CD4-positive, CD25-positive, alpha-beta regulatory T cell (primary cell): ENCODE measurements around the gene TIGD4. TPM values are rescaled to one million over a fixed set of nuclear protein-coding genes. Genes with fewer than 3 reads are reported as not detected.

ENCODE experiments used
- ATAC-seq, 2 donors: fragments of 150-1000 bp; cut with Tn5 transposase; one replicate each; pipeline ENCODE4 v1.10.0; 2021; ENCODE audit warnings: low read depth in 2 of 2, moderate number of reproducible peaks in 2 of 2, moderate library complexity in 1 of 2
- DNase-seq, 3 donors: peaks; one replicate each; pipeline versions ENCODE4 v3.0.0 to v3.0.0-alpha.2; 2012 to 2022; ENCODE audit warnings: mixed read lengths in 1 of 3
- H3K27ac ChIP-seq: one replicate; pipeline ENCODE4 v1.7.0; 2013; ENCODE audit warnings: mild to moderate bottlenecking, low read length; ENCODE audit not compliant: insufficient read depth, poor library complexity, severe bottlenecking
- H3K27me3 ChIP-seq: one replicate; pipeline ENCODE4 v1.7.0; 2013; ENCODE audit warnings: low read length; ENCODE audit not compliant: control insufficient read depth, insufficient read depth
- H3K36me3 ChIP-seq: one replicate; pipeline ENCODE4 v1.7.0; 2013; ENCODE audit warnings: mild to moderate bottlenecking, low read length, moderate library complexity; ENCODE audit not compliant: control insufficient read depth, insufficient read depth
- H3K4me1 ChIP-seq: 2 replicates; pipeline ENCODE4 v1.7.0; 2013; ENCODE audit warnings: mild to moderate bottlenecking, low read length; ENCODE audit not compliant: insufficient read depth, control insufficient read depth, poor library complexity, severe bottlenecking
- H3K4me3 ChIP-seq: one replicate; pipeline ENCODE4 v1.7.0; 2013; ENCODE audit warnings: low read depth, mild to moderate bottlenecking, low read length, moderate library complexity
- H3K9me3 ChIP-seq, 2 experiments: 1 replicate in 1 of 2; 2 replicates in 1 of 2; pipeline ENCODE4 v1.7.0; 2013; ENCODE audit warnings: low read length in 2 of 2, mild to moderate bottlenecking in 1 of 2, moderate library complexity in 1 of 2; ENCODE audit not compliant: control insufficient read depth in 2 of 2
- H3K27ac Mint-ChIP-seq, 3 donors: one replicate each; pipeline ENCODE4 v1.8.0; 2020 to 2022; ENCODE audit warnings: mild to moderate bottlenecking in 3 of 3, mixed read lengths in 3 of 3, moderate library complexity in 2 of 3
- H3K27me3 Mint-ChIP-seq: one replicate; pipeline ENCODE4 v1.8.0; 2022; ENCODE audit warnings: mild to moderate bottlenecking, mixed read lengths
- H3K36me3 Mint-ChIP-seq: one replicate; pipeline ENCODE4 v1.8.0; 2020; ENCODE audit warnings: mixed read lengths
- H3K4me1 Mint-ChIP-seq, 4 donors: one replicate each; pipeline ENCODE4 v1.8.0; 2020 to 2022; ENCODE audit warnings: mixed read lengths in 4 of 4, mild to moderate bottlenecking in 1 of 4
- H3K4me3 Mint-ChIP-seq, 4 donors: one replicate each; pipeline ENCODE4 v1.8.0; 2020 to 2022; ENCODE audit warnings: mild to moderate bottlenecking in 4 of 4, mixed read lengths in 4 of 4, moderate library complexity in 3 of 4
- H3K9me3 Mint-ChIP-seq, 7 donors: one replicate each; pipeline ENCODE4 v1.8.0; 2020 to 2022; ENCODE audit warnings: mixed read lengths in 7 of 7, mild to moderate bottlenecking in 3 of 7, moderate library complexity in 2 of 7
- polyA plus RNA-seq, 4 donors: library from polyadenylated mRNA; unstranded; fragments of 300-500 nt; fragmentation: Illumina TruSeq; gene quantifications; one replicate each; pipeline ENCODE4 v1.2.3, GENCODE V29; 2021
- total RNA-seq: library from RNA; stranded (reverse); gene quantifications from one replicate; pipeline ENCODE4 v1.2.3, GENCODE V29; 2022

TIGD4 gene
- total and polyA plus RNA-seq, 5 donors from 2014 or later = 0.18 to 0.25 TPM; not detected in 3

DNA sequence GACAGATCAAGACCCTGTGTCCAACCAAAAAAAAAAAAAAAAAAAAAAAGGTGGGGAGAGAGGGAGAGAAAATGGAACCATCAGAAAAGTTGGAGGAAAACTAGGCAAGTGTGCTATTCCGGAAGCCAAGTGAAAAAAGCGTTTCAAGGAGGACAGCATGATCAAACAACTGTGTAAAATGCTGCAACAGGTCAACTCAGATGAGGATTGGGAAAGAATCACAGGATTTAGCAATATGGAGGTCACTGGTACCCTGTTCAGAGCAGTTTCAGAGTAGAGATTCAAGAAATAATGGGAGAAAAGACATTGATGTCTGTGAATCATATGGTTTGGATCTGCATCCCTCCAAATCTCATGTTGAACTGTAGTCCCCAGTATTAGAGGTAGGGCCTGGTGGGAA, 47.5 kb downstream of the TIGD4 start:
- Histone ChIP-seq H3K27me3 (no peaks in the 10 kb centered on the region), H3K9me3 (no peaks in the 10 kb centered on the region), H3K4me1 (no peaks in the 10 kb centered on the region), H3K27ac (no peak overlapping the region), H3K36me3 (no peaks in the 10 kb centered on the region), H3K4me3 (no peak overlapping the region)
- Mint-ChIP-seq H3K27me3 (peaks cover 11% of the 10 kb centered on the region), H3K4me1 (peaks cover 0 to 10% (median 2%) of the 10 kb centered on the region in 4 donors), H3K4me3 (no peak overlapping the region), H3K36me3 (no peaks in the 10 kb centered on the region), H3K27ac (no peak overlapping the region), H3K9me3 (no peaks in the 10 kb centered on the region)
- ATAC-seq = no peak
- DNase-seq = no peak

DNA sequence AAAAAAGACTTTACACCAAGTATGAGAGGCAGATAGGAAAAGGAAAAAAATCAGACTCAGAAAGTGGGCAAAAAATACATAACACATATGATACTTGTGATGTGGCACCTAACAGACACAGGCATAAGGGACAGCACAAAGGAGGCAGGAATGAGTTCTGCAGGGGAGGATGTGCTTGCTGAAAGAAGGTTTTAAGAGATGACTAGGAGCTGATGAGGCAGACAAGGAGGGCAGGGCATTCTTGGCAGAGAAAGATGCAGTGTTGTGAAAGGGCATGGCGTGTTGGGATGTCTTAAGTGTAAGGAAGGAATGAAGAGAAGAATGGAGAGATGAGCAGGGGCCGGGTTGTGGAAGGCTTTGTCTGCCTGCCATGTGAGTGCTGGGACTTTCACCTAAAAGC, 50.1 kb downstream of the TIGD4 start:
- no peak overlapping the region for H3K27ac Mint-ChIP-seq

DNA sequence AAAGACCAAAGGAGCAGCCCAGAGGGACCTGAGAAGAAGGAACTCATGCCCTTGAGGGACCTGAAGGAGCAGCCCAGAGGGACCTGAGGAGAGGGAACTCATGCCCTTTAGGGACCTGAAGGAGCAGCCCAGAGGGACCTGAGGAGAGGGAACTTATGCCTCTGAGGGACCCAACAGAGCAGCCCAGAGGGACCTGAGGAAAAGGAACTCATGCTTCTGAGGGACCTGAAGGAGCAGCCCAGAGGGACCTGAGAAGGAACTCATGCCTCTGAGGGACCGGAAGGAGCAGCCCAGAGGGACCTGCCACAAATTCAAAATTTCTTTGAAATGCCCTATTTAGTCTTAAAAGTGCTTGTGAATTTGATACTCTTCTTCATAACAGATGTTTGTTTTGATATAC, 51.2 kb downstream of the TIGD4 start:
- Mint-ChIP-seq H3K27me3 (peaks cover 11% of the 10 kb centered on the region), H3K36me3 (no peaks in the 10 kb centered on the region), H3K4me1 (peaks cover 0 to 5% (median 0%) of the 10 kb centered on the region in 4 donors), H3K27ac (no peak overlapping the region), H3K4me3 (no peak overlapping the region), H3K9me3 (no peaks in the 10 kb centered on the region)
- no peak overlapping the region for H3K4me3 ChIP-seq
- no peaks in the 10 kb centered on the region for H3K4me1 ChIP-seq
- H3K27me3 ChIP-seq = no peaks in the 10 kb centered on the region
- no peaks in the 10 kb centered on the region for H3K9me3 ChIP-seq
- DNase-seq (no peak), ATAC-seq (no peak)
- H3K27ac ChIP-seq = no peak overlapping the region
- H3K36me3 ChIP-seq = no peaks in the 10 kb centered on the region

More for the DNA sequence above, 50.1 kb downstream of the TIGD4 start:
- Mint-ChIP-seq H3K36me3 (no peaks in the 10 kb centered on the region), H3K27me3 (peaks cover 11% of the 10 kb centered on the region), H3K4me1 (peaks cover 0 to 5% (median 0%) of the 10 kb centered on the region in 4 donors), H3K9me3 (no peaks in the 10 kb centered on the region), H3K4me3 (no peak overlapping the region)
- Histone ChIP-seq H3K27me3 (no peaks in the 10 kb centered on the region), H3K4me3 (no peak overlapping the region), H3K9me3 (no peaks in the 10 kb centered on the region), H3K36me3 (no peaks in the 10 kb centered on the region), H3K4me1 (no peaks in the 10 kb centered on the region), H3K27ac (no peak overlapping the region)
- ATAC-seq = no peak
- DNase-seq = no peak

DNA sequence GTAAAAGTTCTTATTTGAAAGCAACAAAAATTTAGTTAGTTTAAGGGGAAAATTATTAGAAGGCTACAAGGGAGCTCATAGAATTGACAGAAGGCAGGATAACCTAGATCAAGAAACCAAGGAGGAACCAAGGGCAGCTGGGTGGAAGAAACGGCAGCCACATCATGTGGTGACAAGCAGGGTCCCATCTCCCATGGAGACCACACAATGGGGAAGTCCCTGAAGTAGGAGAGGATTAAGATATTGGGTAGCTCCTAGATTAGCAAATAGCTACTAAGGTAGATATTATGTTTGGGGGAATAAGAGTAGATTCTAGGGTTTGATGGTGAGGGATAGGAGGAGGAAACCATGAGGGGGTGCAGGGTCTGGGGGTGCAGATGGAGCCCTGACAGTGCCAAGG, 51.7 kb downstream of the TIGD4 start:
- ATAC-seq (no peak), DNase-seq (no peak)
- peaks cover 11% of the 10 kb centered on the region for H3K27me3 Mint-ChIP-seq
- H3K4me1 ChIP-seq = no peaks in the 10 kb centered on the region
- no peaks in the 10 kb centered on the region for H3K36me3 ChIP-seq
- H3K36me3 Mint-ChIP-seq = no peaks in the 10 kb centered on the region
- no peak overlapping the region for H3K27ac Mint-ChIP-seq
- peaks cover 0 to 5% (median 0%) of the 10 kb centered on the region in 4 donors for H3K4me1 Mint-ChIP-seq
- H3K4me3 ChIP-seq = no peak overlapping the region
- H3K27ac ChIP-seq = no peak overlapping the region
- H3K9me3 Mint-ChIP-seq = peaks cover 0 to 2% (median 0%) of the 10 kb centered on the region in 7 donors
- H3K4me3 Mint-ChIP-seq = no peak overlapping the region
- no peaks in the 10 kb centered on the region for H3K9me3 ChIP-seq
- H3K27me3 ChIP-seq = no peaks in the 10 kb centered on the region

DNA sequence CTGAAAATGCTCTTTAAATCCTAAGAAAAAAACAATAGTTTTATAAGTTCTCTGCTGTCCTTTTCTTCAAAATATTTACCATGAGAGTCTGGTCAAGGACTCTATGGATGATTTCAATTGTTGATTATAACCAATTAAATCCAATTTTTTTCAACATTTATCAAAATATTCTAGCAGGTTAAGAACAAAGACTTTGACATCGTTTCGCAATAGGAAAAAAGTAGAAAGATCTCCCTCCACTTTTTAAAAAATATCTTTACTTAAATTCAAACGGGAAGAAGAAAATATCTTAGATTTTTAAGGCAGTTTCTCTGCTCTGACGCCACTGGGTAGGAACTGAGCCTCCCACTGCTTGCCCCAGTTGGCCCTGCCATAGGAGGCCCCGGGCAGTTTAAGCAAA, 55.0 kb downstream of the TIGD4 start:
- no peak overlapping the region for H3K4me3 ChIP-seq
- DNase-seq = no peak
- H3K27me3 ChIP-seq = no peaks in the 10 kb centered on the region
- H3K9me3 ChIP-seq = no peaks in the 10 kb centered on the region
- peaks cover 0 to 2% (median 0%) of the 10 kb centered on the region in 7 donors for H3K9me3 Mint-ChIP-seq
- H3K4me1 ChIP-seq = no peaks in the 10 kb centered on the region
- H3K27ac ChIP-seq = no peak overlapping the region
- H3K27ac Mint-ChIP-seq = no peak overlapping the region
- no peak for ATAC-seq
- peaks cover 0 to 5% (median 0%) of the 10 kb centered on the region in 4 donors for H3K4me1 Mint-ChIP-seq
- no peaks in the 10 kb centered on the region for H3K36me3 ChIP-seq
- H3K27me3 Mint-ChIP-seq = peaks cover 17% of the 10 kb centered on the region
- H3K4me3 Mint-ChIP-seq = no peak overlapping the region
- no peaks in the 10 kb centered on the region for H3K36me3 Mint-ChIP-seq

DNA sequence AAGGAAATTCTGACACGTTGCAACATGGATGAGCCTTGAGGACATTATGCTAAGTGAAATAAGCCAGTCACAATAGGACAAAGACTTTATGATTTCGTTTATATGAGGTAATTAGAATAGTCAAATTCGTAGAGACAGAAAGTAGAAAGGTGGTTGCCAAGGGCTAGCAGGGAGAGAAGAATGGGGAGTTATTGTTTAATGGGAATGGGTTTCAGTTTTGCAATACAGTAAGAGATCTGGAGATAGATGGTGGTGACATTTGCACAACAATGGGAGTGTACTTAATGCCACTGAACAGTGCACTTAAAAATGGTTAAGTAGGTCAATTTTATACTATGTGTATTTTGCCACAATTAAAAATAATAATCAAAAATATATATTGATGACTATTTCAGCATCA, 56.3 kb downstream of the TIGD4 start:
- Histone ChIP-seq H3K4me3 (no peak overlapping the region), H3K27me3 (no peaks in the 10 kb centered on the region), H3K4me1 (no peaks in the 10 kb centered on the region), H3K36me3 (no peaks in the 10 kb centered on the region), H3K27ac (no peak overlapping the region), H3K9me3 (no peaks in the 10 kb centered on the region)
- ATAC-seq (no peak), DNase-seq (no peak)
- Mint-ChIP-seq H3K9me3 (peaks cover 0 to 2% (median 0%) of the 10 kb centered on the region in 7 donors), H3K4me3 (no peak overlapping the region), H3K4me1 (peaks cover 0 to 5% (median 0%) of the 10 kb centered on the region in 4 donors), H3K36me3 (no peaks in the 10 kb centered on the region), H3K27me3 (peaks cover 23% of the 10 kb centered on the region), H3K27ac (no peak overlapping the region)

DNA sequence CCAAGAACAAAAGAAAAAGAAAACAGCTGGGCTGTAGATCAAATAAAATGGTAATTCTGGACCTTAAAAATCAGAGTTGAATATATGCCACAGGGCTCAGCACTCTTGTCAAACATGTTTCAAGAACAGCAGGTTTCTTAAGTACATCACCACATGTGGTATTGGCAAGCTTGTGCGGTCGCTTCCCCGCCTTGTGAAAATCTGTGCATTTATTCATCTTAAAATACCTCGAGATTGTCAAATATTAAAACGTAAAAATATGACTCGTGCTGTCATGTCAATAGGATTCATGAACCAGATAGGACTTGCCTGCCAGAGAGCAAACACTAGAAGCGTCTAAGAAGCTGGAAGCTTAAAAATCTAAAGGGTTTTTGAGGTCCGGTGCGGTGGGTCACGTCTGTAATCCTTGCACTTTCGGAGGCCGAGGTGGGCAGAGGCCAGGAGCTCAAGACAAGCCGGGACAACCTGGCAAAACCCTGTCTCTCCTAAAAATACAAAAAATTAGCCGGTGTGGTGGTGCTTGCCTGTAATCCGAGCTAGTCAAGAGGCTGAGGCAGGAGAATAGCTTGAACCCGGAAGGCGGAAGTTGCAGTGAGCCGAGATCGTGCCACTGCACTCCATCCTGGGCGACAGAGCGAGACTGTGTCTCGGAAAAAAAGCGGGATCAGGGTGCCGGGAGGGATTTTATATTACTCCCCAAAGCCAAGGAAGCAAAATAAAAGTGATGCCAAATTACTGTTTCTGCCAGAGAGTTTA, 59.6 kb downstream of the TIGD4 start:
- no peak overlapping the region for H3K27ac ChIP-seq
- peaks cover 1 to 5% of the 10 kb centered on the region in 2 experiments for H3K9me3 ChIP-seq
- H3K4me1 ChIP-seq = no peaks in the 10 kb centered on the region
- Mint-ChIP-seq H3K9me3 (peaks cover 2 to 7% (median 5%) of the 10 kb centered on the region in 7 donors), H3K27ac (peak overlapping the region in 1 of 3 donors; percentile 15), H3K4me3 (no peak overlapping the region), H3K4me1 (no peaks in the 10 kb centered on the region), H3K36me3 (peaks cover 3% of the 10 kb centered on the region), H3K27me3 (peaks cover 18% of the 10 kb centered on the region)
- ATAC-seq (no peak), DNase-seq (no peak)
- H3K27me3 ChIP-seq = no peaks in the 10 kb centered on the region
- H3K36me3 ChIP-seq = no peaks in the 10 kb centered on the region
- no peak overlapping the region for H3K4me3 ChIP-seq
